Stimulated activated CD4-positive, alpha-beta T cell treated with anti-CD3 and anti-CD28 coated beads, Interleukin-15, amount 100 ng/mL, for 1 hour (primary cell): ENCODE measurements around the gene GPX8.
A peak's percentile ranks its signal among the peaks of the same experiment; 100 is the strongest.

Experiments
- DNase-seq, 2 donors: peaks; one replicate each; pipeline ENCODE4 v3.0.0-alpha.2; 2020; ENCODE audit warnings: low read depth in 1 of 2, low spot score in 1 of 2

GPX8 gene, protein sequence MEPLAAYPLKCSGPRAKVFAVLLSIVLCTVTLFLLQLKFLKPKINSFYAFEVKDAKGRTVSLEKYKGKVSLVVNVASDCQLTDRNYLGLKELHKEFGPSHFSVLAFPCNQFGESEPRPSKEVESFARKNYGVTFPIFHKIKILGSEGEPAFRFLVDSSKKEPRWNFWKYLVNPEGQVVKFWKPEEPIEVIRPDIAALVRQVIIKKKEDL

DNA sequence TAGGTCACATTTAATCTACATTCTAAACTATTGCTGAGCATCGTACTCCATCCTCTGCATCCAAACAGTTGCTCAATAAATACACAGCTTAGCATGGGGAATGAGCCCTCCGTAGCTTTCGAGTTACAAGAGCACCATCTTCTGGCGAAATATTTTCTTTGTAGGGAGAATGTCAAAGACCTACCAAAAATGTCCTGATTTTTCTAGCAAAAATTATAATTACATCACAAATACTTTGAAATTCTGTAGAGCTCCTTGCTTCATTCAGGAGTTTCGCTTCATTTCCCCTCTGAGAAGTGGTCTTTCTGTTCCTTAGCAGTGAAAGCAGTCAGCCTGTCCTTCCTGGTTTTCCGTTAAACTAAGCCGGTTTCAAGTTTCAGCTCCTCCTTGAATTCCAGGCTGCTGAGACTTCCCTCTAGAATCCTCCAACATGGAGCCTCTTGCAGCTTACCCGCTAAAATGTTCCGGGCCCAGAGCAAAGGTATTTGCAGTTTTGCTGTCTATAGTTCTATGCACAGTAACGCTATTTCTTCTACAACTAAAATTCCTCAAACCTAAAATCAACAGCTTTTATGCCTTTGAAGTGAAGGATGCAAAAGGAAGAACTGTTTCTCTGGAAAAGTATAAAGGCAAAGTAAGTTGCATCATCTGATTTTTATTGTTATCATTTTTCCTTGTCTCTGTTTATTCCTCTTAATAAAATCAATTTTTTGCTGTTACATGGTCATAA lies at the start of gene GPX8:
GPX8 (plus strand) TSS at position 409 of the 730 bp plus-strand sequence; CDS start at position 431, 22 bp downstream.
- DNase-seq = no peak

DNA sequence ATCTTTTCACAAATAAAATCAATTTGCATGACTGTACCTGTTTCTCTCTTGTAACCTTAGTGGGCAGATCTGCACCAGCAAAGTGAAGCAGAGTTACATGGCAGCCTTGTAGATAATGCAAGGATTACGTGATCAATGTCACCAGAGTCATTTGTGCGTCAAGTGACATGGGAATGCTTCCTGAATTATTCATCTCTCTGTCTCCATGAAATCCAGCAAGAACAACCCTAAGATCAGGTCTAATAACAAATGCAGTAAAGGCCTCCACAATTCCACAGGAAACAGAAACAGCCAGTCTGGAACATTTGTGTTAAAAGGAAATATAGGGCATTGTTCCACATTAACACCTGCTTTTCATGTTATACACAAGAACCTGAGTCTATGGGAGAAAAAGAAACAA lies 49.8 kb upstream of the GPX8 start:
- DNase-seq = no peak

DNA sequence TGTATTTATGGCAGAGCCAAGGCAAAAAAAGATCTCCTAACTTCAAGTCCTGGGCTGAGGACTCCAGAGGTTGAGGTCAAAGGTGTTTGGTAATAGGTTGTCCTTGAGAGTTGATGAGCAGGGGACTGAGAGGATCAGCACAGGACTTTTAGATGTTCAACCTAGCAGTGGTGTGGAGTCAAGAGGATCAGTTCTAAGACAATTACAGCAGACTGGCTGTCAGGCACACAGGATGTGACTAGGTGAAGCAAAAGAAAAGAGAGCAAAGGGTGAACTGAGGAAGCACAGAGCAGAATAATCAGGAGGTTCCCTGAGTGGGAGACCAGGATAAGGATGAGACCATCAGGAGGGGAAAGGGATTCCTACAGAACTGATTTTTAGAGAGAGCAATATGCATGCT lies 46.6 kb upstream of the GPX8 start:
- no peak for DNase-seq

DNA sequence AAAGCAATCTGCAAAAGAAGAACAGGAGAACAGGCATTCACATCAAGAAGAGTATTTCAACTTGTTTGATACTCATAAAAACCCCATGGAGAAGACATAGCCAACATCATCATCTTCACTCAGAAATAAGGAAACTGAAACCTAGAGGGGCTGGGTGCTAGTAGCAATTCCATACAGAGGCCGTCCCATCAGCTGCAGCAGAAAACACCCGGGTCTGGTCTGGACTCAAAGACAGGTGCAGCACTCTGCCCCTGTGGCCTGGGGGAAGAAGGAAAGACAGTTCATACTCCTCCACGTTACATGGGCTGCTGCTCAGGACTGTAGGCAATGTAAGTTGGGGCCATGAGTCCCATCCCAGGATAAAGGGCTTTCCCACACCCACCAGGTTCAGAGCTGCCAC lies 45.9 kb upstream of the GPX8 start:
- no peak for DNase-seq

DNA sequence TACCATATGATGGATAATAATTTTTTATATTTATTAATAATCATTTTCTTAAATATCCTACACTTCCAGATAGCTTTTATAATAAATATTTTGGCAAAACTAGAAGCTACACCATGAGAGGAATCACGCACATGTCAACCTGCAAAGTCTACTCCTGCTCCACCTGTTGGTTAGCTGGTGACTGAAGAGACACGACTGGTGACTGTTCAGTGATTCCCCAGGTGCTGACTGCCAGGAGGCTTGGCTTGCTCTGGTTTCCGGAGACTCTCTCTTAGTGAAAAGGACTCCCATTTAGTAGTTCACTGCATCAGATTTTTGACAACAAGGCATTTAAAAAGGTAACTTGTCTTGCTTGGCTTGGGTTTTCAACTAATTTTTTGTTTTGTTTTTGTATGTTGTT lies 36.6 kb upstream of the GPX8 start:
- DNase-seq = no peak

DNA sequence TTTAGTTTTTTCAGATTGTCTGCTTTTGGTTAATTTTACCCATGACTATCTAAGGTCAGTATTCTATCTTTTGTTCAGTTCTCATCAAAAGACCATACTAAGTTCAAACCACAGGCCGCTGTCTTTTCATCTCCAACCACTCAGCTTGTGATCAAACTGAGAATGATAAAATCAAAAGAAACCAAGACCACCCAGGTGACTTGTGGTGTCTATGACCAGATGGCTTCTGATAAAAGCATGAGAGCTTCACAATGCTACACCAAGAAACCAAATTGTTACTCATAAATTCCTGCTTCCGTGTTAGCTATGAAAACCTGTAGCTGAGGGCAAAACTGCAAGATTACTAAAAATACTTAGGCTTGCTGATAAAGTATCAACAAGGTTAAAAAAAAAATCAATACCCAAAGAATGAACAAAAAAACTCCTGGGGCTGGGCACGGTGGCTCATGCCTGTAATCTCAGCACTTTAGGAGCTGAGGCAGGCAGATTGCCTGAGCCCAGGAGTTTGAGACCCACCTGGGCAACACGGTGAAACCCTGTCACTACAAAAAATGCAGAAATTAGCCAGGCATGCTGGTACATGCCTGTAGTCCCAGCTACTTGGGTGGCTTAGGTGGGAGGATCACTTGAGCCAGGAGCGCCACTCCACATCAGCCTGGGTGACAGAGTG lies 25.8 kb upstream of the GPX8 start:
- DNase-seq = no peak

DNA sequence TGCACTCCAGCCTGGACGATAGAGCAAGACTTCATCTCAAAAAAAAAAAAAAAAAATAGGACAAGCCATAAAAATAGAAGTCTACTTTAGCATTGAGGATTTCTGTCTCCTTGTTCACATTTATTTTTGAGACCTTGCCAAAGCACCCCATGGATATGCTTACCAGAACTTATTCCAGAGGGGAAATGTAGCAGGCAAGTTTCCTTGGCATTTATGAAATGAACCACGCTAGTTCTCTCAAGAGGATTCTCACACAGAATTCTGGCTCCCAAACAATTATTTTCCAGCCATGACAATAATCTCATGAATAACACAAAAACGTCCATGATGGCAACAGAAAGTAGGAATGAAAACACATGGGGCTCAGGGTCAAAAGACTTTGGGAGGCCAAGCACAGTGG lies 23.4 kb upstream of the GPX8 start:
- no peak for DNase-seq

DNA sequence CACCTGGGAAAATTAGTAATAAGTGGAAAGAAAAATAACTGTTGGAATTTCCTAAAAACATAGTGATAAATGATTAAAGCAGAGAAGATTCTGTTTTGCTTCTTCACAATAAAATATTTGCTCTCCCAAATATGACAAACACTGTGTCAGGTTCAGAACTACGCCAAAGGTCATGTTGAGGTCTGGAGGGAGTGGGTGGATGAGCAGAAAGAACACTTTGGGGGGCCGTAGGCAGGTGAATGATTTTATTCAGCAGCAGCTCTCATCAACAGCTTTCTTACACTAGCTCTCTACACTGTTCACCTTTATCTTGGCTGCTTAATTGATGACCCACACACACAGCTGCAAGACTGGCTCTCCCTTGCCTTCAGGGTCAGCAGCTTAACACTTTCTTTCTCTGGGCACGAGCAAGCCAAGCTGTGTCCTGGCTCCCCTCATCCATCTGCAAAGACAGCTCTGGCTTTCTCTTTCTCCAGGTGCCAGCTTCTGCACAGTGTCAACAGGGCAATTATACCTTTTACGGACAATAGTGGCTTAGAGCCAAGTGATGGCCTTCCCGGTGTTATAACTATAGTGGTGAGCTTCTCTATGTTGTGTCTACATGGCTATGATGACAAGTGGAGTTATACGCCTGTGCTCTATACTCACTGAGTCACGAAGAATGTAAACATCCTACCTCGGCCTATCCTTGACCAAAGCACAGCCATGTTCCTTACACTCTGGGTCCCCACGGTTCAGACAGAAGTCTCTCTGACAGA lies 18.9 kb upstream of the GPX8 start:
- no peak for DNase-seq

DNA sequence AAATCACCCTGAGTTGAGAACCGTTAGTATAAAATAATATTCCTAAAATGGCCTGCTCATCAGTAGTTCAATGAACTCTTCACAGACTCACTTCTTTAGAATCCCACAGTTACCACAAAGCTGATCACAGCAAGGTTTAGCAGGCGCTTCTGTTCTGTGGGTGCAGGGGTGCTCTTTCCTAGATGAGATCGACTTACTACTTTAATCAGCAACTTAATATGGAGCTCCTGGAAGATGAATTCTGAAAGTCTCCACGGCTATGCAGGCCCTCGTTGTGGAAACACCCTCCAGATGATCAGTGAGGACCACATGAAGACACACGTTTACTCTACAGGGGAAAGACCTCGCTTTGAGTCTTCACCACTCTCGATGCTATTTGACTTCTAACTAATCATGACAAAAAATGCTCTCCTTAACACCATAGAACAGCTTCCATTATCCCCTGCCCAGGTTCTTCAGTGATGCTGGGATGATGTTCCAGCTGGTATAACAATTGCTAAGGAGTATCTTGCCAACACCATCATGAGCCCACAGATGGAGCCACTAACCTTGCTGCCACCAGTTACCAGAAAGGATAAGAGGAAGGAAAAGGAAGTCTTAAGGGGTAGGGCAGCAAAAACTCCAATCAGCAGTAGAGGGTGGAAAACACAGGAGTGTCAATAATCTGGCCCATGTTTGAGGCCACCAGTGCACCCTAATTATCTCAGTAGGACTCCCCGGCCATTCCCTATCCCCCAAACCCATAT lies 17.9 kb upstream of the GPX8 start:
- DNase-seq = no peak

DNA sequence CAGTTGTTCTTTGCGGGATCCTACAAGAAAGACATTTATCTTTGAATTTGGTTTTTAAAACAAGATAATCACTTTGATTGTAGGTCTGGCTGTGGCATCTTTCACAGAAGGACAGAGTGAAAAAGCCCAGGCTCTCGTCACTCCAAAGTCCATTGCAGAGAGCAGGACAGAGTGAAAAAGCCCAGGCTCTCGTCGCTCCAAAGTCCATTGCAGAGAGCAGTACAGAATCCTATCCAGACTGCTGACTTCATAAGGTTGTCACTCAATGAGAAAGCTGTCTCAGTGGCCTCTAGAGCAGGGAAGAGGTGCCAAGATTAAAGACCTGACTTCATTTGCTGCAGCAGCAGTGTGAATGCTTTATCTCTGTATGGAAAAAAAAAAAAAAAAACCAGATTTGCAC lies 16.3 kb upstream of the GPX8 start:
- DNase-seq = no peak

DNA sequence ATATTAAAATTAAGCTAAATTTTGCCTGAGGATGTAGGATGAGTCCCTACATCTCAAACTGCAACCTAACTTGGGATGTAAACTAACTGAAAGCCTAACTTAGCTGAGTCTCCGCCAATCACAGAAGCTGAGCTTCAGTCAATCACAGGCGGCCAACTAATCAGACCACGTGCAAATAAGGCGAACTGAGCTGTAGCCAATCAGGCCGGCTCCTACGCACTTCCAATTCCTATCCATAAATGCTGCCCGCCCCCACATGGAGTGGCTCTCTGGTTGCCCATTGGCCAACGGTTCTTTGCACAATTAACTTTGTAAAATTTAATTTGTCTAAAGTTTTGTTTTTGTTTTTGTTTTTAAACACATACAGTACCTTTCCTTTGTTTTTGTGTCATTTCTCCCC lies 13.9 kb upstream of the GPX8 start:
- DNase-seq = no peak

DNA sequence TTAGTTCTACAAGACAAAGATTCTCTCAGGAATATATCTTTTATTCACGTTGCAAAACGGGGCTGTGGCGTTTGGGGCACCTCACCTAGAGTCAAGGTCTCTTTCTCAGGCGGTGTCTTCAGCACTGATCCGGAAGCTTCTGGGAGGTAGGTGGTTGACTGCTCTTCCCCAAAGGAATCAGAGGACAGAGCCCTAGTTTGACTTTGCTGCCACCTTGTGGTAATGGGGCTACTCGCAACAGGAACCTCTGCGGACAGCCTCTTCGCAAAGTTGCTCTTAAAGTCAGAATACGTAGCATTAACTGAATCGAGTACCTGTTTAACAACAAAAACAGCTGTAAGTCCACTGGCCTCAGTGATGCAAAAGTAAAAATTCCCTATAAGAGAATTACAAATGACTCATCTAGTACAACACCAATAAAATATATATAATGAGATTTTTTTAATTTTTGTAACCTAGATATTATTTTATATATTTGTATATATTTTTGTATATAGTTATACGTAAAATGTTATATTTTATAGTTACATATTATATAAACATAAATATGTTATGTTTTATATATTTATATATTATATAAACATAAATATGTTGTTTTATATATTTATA lies 13.3 kb upstream of the GPX8 start:
- peak; percentile 62 for DNase-seq

DNA sequence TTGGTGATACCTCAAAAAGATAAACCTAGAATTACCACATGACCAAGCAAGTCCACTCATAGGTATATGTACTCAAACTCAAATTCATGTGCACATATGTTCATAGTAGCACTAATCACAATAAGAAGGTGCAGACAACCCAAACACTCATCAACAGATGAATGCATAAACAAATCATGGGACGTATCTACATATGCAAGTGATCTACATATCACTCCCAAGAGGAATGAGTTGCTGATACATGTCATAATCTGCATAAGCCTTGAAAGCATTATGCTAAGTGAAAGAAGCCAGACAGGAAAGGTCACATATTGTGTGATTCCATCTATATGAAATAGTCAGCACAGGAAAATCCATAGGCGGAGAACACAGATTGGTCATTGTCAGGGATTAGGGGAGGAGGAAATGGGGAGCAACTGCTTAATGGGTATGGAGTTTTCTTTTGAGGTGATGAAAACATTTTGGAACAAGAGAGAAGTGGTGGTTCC lies 10.6 kb upstream of the GPX8 start:
- DNase-seq = no peak

DNA sequence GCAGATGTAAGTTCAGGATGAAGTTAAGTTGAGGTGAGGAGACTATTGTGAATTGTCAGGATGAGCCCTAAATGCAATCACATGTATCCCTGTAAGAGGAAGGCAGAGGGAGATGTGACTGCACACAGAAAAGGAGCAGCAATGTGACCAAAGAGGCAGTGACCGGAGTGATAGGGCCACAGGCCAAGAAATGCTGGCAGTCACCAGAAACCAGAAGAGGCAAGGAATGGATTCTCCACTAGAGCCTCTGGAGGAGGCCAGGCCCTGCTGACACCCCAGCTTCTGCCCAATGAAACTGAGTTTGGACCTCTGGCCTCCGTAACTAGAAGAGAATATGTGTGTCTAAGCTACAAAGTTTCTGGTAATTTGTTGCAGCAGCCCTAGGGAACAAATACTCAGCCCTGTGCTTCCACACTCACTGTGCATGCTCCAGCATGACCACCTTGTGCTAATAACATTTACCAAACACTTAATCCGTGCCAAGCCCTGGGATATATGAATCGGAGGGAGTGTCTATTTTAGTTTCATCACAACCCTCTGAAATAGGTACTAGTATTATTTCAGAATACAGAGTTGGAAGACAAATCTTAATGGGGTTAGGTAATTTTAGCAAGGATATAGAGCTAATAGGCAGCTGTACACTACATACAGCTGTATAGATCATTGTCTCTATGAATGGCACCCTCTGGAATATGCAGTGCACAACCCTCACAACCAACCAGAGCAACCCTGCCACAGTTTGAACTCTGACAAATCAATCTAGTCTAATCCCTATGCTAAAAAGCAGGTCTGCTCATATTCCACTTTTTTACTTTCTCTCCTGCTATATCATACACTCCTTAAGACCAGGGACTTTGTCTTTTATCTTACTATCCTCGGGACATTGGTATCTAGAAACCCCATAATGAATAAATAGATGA lies 7.8 kb upstream of the GPX8 start:
- DNase-seq = no peak

DNA sequence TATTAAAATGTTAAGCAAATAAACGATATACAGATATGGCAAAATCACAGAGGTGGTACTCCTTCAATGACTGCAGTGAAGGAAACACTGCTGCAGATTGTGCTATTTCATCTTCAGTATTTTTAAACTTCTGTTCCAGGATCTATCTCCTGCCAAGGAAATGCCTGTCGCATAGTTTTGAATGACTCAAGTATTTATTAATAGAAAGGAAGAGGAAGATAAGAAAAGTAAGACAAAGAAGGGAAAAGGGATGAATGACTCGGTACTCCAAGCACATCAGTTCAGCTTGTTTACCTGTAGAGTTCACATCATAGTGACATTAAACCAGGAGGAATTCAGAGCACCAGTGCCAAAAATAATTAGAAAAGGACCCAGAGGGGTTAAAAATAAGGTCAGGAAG lies 5.1 kb upstream of the GPX8 start:
- DNase-seq = no peak

DNA sequence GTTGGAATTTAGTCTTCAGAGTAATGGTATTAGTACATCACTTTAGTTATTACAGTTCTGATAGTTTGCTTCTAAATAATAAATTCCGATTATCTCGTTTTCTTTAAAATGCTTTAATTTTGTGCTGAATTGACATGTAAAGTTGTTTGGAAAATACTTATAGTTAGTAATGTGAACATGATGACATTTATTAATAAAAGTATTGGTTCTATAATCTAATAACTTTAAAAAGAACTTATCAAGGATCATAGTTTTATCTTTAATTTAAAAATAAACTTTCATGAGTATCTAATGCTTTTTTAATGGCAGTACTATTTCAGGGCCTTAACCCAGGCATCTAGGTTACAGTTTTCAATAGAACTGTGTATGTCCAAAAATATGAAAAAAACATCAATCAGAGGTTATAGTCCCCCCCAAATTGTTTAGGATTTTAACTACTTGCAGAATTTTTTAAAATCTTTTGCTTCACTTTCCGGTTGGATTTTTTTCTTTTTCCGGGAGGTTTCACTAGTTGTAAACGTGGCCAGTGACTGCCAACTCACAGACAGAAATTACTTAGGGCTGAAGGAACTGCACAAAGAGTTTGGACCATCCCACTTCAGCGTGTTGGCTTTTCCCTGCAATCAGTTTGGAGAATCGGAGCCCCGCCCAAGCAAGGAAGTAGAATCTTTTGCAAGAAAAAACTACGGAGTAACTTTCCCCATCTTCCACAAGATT lies 680 bp downstream of the GPX8 start:
- no peak for DNase-seq

DNA sequence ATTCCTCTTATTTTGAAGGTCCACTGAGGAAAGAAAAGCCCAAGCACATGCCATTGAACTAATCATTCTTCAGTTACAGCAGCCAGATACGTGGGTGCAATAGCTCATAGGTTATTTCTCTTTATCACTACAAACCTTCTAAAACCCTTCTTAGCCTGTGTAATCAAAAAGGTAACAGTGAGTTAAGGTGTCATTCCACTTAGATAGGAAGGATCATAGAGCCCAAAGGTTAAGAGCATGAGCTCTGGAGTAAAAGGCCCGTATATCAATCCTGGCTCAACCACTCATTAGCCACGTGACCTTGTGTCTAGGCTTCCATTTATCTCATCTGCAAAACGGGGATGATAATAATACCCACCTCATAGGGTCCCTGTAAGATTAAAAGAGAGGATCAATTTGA lies 2.7 kb downstream of the GPX8 start:
- DNase-seq = no peak

DNA sequence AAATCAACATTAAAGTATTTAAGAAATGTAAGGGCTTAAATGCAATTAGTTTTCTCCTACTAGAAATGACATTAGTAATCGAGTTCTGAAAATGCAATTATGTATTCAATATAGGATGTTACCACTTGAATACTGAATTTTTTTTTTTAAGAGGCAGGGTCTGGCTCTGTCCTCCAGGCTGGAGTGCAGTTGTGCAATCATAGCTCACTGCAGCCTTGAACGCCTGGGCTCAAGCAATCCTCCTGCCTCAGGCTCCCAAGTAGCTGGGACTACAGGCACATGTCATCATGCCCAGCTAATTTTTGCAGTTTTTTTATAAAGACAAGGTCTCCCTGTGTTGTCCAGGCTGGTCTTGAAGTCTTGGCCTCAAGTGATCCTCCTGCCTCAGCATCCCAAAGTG lies 11.5 kb downstream of the GPX8 start:
- no peak for DNase-seq
